GM23248 (cell line): ENCODE data around the gene MKLN1. TPM values are rescaled to one million over a fixed set of nuclear protein-coding genes. Genes with fewer than 3 reads are reported as not detected.

Experiments used
- DNase-seq: peaks from one replicate; pipeline ENCODE4 v3.0.0-alpha.2; 2015
- H2AFZ ChIP-seq: fragments of 200-600 bp; sonication (generic); 2 replicates; pipeline ENCODE4 v1.6.1; 2016; ENCODE audit warnings: antibody characterized with exemption
- H3F3A ChIP-seq: fragments of 200-600 bp; sonication (generic); 2 replicates; pipeline ENCODE4 v1.6.1; 2016; ENCODE audit warnings: mild to moderate bottlenecking, antibody characterized with exemption, mixed run types; ENCODE audit not compliant: insufficient read depth
- H3K27ac ChIP-seq: fragments of 200-600 bp; sonication (generic); 2 replicates; pipeline ENCODE4 v1.5.1; 2016; ENCODE audit warnings: mild to moderate bottlenecking
- H3K27me3 ChIP-seq: fragments of 200-600 bp; sonication (generic); replicated peaks from 2 replicates; pipeline ENCODE4 v1.6.1; 2016; ENCODE audit warnings: mild to moderate bottlenecking; ENCODE audit not compliant: insufficient read depth
- H3K36me3 ChIP-seq: fragments of 200-600 bp; sonication (generic); 2 replicates; pipeline ENCODE4 v1.6.1; 2016; ENCODE audit warnings: low read depth, mild to moderate bottlenecking
- H3K4me1 ChIP-seq: fragments of 200-600 bp; sonication (generic); 2 replicates; pipeline ENCODE4 v1.6.1; 2016; ENCODE audit warnings: mild to moderate bottlenecking; ENCODE audit not compliant: insufficient read depth
- H3K4me2 ChIP-seq: fragments of 200-600 bp; sonication (generic); one replicate; pipeline ENCODE4 v1.6.1; 2016; ENCODE audit warnings: mild to moderate bottlenecking; ENCODE audit not compliant: unreplicated experiment
- H3K4me3 ChIP-seq: fragments of 200-600 bp; sonication (generic); 2 replicates; pipeline ENCODE4 v1.5.1; 2016; ENCODE audit warnings: mild to moderate bottlenecking
- H3K79me2 ChIP-seq: fragments of 200-600 bp; sonication (generic); 2 replicates; pipeline ENCODE4 v1.6.1; 2016; ENCODE audit warnings: mild to moderate bottlenecking; ENCODE audit not compliant: insufficient read depth
- H3K9ac ChIP-seq: fragments of 200-600 bp; sonication (generic); 2 replicates; pipeline ENCODE4 v1.6.1; 2016; ENCODE audit warnings: mild to moderate bottlenecking
- H3K9me2 ChIP-seq: fragments of 200-600 bp; sonication (generic); 2 replicates; pipeline ENCODE4 v1.6.1; 2016; ENCODE audit warnings: mixed run types, mild to moderate bottlenecking, moderate library complexity; ENCODE audit not compliant: insufficient read depth
- H3K9me3 ChIP-seq: fragments of 200-600 bp; sonication (generic); one replicate; pipeline ENCODE4 v1.6.1; 2017; ENCODE audit warnings: low read depth
- H4K20me1 ChIP-seq: fragments of 200-600 bp; sonication (generic); 2 replicates; pipeline ENCODE4 v1.6.0; 2016; ENCODE audit not compliant: insufficient read depth
- EZH2 ChIP-seq: fragments of 200-600 bp; sonication (generic); IDR thresholded peaks from 2 replicates; pipeline ENCODE4 v1.6.1; 2018; ENCODE audit warnings: antibody characterized with exemption, mild to moderate bottlenecking; ENCODE audit not compliant: insufficient read depth, poor library complexity, severe bottlenecking
- EZH2phosphoT487 ChIP-seq: fragments of 200-600 bp; sonication (generic); IDR thresholded peaks from 2 replicates; pipeline ENCODE4 v1.6.1; 2018; ENCODE audit warnings: antibody characterized with exemption, moderate library complexity, mild to moderate bottlenecking, low read depth; ENCODE audit not compliant: insufficient read depth
- WGBS, 2 experiments: methylation state at CpG; one replicate each; pipeline ENCODE4 v1.1.6; 2015 to 2017; ENCODE audit warnings: low lambda C conversion rate in 2 of 2, low coverage in 1 of 2; ENCODE audit errors: missing lambda C conversion rate in 2 of 2; 5-methylcytosine and 5-hydroxymethylcytosine counted together
- in situ Hi-C: fragments of 300-500 bp; cut with MboI; formaldehyde crosslinking; loops from 2 replicates; pipeline ENCODE4 v1.15.0; 2020
- polyA plus RNA-seq: library from polyadenylated mRNA; unstranded; fragments of >200 nt; fragmentation: Nextera tagmentation; extraction: Ambion mirVana; gene quantifications from 2 replicates; pipeline ENCODE4 v1.2.1, GENCODE V29; 2016
- total RNA-seq: library from RNA; depleted of rRNA; stranded (reverse); fragments of >200 nt; shearing (Covaris generic); gene quantifications from 2 replicates; pipeline ENCODE4 v1.2.3, GENCODE V29; 2014

MKLN1 gene
- total and polyA plus RNA-seq, 2 experiments from 2014 or later, result 32.1 to 35.7 TPM

- no peak overlapping the region for H3K4me2 ChIP-seq
- in situ Hi-C loops, result no loop called here
- H3K27me3 ChIP-seq, result no peaks in the 10 kb centered on the region
- no peak overlapping the region for H3K9ac ChIP-seq
- H3F3A ChIP-seq, result no peaks in the 10 kb centered on the region
- no peak for DNase-seq
- peaks cover 100% of the 10 kb centered on the region for H3K79me2 ChIP-seq
- no peaks in the 10 kb centered on the region for H3K36me3 ChIP-seq
- no peak overlapping the region for H3K4me3 ChIP-seq
- 80 to 88% methylated on average over 3 of the region's 3 CpGs for WGBS, 2 experiments
- H2AFZ ChIP-seq, result no peak overlapping the region
- H3K9me2 ChIP-seq, result no peaks in the 10 kb centered on the region
- peaks cover 8% of the 10 kb centered on the region; the same call in 1 of the 2 replicates for H3K4me1 ChIP-seq
- H3K27ac ChIP-seq, result no peak overlapping the region
- no peaks in the 10 kb centered on the region for H3K9me3 ChIP-seq
- TF ChIP-seq EZH2phosphoT487, result no peak
- no peak for TF ChIP-seq EZH2
- peaks cover 21% of the 10 kb centered on the region for H4K20me1 ChIP-seq
Observed at GRCh38 chr7:131357282-131357880, 29.7 kb downstream of the MKLN1 start.

GRCh38 chr7:131358636-131359035 lies 31.0 kb downstream of the MKLN1 start:
- no peaks in the 10 kb centered on the region for H3F3A ChIP-seq
- no peak overlapping the region for H3K9ac ChIP-seq
- H3K27me3 ChIP-seq, result no peaks in the 10 kb centered on the region
- no peak overlapping the region for H3K4me2 ChIP-seq
- no peak for TF ChIP-seq EZH2phosphoT487
- no peak for TF ChIP-seq EZH2
- H4K20me1 ChIP-seq, result peaks cover 14% of the 10 kb centered on the region
- no peaks in the 10 kb centered on the region for H3K9me2 ChIP-seq
- no peak overlapping the region for H3K27ac ChIP-seq
- H3K79me2 ChIP-seq, result peaks cover 100% of the 10 kb centered on the region
- H2AFZ ChIP-seq, result no peak overlapping the region
- no peak for DNase-seq
- WGBS, 2 experiments, result 90 to 97% methylated on average over 3 of the region's 3 CpGs
- in situ Hi-C loops, result no loop called here
- H3K9me3 ChIP-seq, result no peaks in the 10 kb centered on the region
- no peak overlapping the region for H3K4me3 ChIP-seq
- peaks cover 9% of the 10 kb centered on the region; the same call in 1 of the 2 replicates for H3K4me1 ChIP-seq
- H3K36me3 ChIP-seq, result no peaks in the 10 kb centered on the region

- Histone ChIP-seq H3F3A (no peaks in the 10 kb centered on the region), H4K20me1 (peaks cover 20% of the 10 kb centered on the region), H3K9me2 (no peaks in the 10 kb centered on the region), H3K4me3 (no peak overlapping the region), H3K79me2 (peaks cover 100% of the 10 kb centered on the region), H3K27ac (no peak overlapping the region), H3K9ac (no peak overlapping the region), H3K4me1 (peaks cover 15% of the 10 kb centered on the region; the same call in 1 of the 2 replicates), H3K36me3 (no peaks in the 10 kb centered on the region), H3K27me3 (no peaks in the 10 kb centered on the region), H3K4me2 (peak overlapping the region; percentile 6), H3K9me3 (no peaks in the 10 kb centered on the region), H2AFZ (no peak overlapping the region)
- DNase-seq, result no peak
- TF ChIP-seq EZH2phosphoT487, result no peak
- no peak for TF ChIP-seq EZH2
- in situ Hi-C loops, result no loop called here
- 99 to 100% methylated on average over 3 of the region's 3 CpGs for whole genome bisulfite sequencing, 2 experiments
Observed at GRCh38 chr7:131359136-131359776, 31.6 kb downstream of the MKLN1 start.

GRCh38 chr7:131363719-131364118 lies 36.0 kb downstream of the MKLN1 start:
- H3K4me1 ChIP-seq, result peaks cover 31% of the 10 kb centered on the region
- H3K27me3 ChIP-seq, result no peaks in the 10 kb centered on the region
- 57 to 74% methylated on average over 2 of the region's 2 CpGs for WGBS, 2 experiments
- DNase-seq, result peak; percentile 25
- H3K79me2 ChIP-seq, result peaks cover 100% of the 10 kb centered on the region
- no peak overlapping the region for H3K4me2 ChIP-seq
- peaks cover 20% of the 10 kb centered on the region for H3F3A ChIP-seq
- no peak overlapping the region for H2AFZ ChIP-seq
- H3K9ac ChIP-seq, result no peak overlapping the region
- H3K9me3 ChIP-seq, result no peaks in the 10 kb centered on the region
- no peaks in the 10 kb centered on the region for H3K36me3 ChIP-seq
- H4K20me1 ChIP-seq, result peaks cover 28% of the 10 kb centered on the region
- TF ChIP-seq EZH2phosphoT487 (no peak), EZH2 (no peak)
- H3K4me3 ChIP-seq, result no peak overlapping the region
- H3K27ac ChIP-seq, result no peak overlapping the region
- H3K9me2 ChIP-seq, result no peaks in the 10 kb centered on the region
- in situ Hi-C loops, result no loop called here
